Measurements from ENCODE around the gene TAS2R40.
"Not testable (repeated sequence)": the region's sequence is repeated elsewhere in the genome, so short reads cannot be mapped to it uniquely, and the experiment has no call there.

TAS2R40 gene

DNA sequence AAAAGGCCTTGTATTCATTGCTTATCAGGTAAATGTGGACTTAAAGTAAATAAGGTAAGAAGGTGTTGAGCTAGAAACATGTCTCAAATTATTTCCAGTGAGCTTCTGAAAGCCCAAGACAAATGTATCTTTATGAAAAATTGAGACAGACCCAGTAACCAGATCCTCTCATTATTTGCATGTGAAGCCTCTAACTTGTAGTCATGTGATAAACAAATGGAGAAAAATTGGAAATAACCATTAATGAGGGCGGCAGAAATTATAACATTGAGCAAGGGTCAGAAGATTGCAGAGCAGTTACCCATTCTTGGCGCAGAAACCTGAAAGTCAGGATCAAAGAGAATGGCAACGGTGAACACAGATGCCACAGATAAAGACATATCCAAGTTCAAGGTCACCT lies at the start of gene TAS2R40:
Gene TAS2R40, plus strand, starts transcription at position 301 of the 400 bp plus-strand sequence. Its CDS starts 42 bp downstream, at position 343.
- TF ChIP-seq, protein P1, sequence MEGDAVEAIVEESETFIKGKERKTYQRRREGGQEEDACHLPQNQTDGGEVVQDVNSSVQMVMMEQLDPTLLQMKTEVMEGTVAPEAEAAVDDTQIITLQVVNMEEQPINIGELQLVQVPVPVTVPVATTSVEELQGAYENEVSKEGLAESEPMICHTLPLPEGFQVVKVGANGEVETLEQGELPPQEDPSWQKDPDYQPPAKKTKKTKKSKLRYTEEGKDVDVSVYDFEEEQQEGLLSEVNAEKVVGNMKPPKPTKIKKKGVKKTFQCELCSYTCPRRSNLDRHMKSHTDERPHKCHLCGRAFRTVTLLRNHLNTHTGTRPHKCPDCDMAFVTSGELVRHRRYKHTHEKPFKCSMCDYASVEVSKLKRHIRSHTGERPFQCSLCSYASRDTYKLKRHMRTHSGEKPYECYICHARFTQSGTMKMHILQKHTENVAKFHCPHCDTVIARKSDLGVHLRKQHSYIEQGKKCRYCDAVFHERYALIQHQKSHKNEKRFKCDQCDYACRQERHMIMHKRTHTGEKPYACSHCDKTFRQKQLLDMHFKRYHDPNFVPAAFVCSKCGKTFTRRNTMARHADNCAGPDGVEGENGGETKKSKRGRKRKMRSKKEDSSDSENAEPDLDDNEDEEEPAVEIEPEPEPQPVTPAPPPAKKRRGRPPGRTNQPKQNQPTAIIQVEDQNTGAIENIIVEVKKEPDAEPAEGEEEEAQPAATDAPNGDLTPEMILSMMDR (conservative IDR thresholded peaks at IDR 0.05) = no peak
- no peak within 1 kb of the TSS for H3K27ac ChIP-seq

DNA sequence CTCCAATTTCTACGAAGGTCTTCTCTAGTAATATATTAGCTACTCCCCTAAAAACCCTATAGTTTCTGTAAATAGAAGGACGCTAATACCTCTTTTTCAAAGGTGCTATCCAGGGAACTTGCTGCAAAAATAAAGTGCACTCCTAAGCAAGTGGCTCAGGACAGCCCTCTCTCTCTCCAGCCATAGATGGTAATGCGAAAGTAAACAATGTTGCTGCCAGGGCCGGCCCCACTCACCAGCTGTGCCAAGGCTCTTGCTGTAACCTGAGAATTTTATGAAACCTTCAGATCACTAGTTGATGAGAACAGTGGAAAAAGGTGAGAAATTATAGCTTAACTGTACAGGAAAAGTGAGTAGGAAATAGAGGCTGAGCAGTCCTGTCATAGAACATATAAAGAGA lies 49.5 kb upstream of the TAS2R40 start:
- TF ChIP-seq, protein P1 (conservative IDR thresholded peaks at IDR 0.05) = no peak
- H3K27ac ChIP-seq = peak overlapping the region; percentile 46

DNA sequence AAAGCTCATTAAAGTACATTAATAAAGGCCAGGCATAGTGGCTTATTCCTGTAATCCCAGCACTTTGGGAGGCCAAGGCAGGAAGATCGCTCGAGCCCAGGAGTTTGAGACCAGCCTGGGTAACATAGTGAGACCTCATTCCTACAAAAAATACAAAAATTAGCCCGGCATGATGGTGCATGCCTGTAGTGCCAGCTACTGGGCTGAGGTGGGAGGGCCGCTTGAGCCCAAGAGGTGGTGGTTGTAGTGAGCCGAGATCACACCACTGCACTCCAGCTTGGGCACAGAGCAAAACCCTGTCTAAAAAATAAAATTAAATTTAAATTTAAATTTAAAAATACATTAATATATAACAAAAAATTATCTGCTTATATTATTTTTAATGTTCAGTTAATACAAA lies 45.7 kb upstream of the TAS2R40 start:
- H3K27ac ChIP-seq = no peak overlapping the region
- TF ChIP-seq, protein P1 (conservative IDR thresholded peaks at IDR 0.05) = no peak

DNA sequence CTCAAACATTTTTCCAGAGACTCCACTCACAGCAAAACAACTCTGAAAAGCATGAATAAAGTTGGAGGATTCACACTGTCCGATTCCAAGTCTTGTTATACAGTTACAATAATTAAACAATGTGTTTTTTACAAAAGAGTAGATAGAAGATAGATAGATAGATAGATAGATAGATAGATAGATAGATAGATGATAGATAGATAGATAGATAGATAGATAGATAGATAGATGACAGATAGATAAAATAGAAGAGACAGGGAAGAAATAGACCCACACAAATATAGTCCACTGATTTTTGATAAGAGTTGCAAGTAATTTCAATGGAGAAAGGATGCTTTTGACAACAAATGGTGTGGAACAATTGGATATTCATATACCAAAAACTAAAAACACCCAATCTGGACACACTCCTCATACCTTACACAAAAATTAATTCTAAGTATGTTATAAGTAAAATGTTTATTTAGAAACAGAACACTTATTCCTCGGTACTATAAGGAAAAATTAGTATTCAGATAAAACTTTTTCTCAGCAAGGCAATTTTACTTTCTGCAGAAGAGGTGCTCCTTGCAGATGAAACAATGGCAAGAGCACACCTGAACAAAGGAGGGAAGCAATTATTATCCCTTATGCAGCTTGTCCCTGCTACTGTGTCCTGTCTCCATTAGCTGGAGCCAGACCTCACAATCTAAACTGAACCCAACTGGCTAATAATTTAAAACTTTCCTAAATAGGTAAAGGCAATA lies 44.3 kb upstream of the TAS2R40 start:
- TF ChIP-seq, protein P1 (conservative IDR thresholded peaks at IDR 0.05) = no peak
- no peak overlapping the region for H3K27ac ChIP-seq

DNA sequence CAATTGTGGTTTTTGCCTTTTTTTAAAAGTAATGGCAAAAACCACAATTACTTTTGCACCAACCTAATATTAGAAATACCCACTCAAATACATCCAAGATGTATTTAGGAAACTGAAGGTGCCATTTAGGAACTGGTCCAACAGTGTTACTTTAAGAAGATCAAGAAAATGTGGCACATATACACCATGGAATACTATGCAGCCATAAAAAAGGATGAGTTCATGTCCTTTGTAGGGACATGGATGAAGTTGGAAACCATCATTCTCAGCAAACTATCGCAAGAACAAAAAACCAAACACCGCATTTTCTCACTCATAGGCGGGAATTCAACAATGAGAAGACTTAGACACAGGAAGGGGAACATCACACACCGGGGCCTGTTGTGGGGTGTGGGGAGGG lies 41.1 kb upstream of the TAS2R40 start:
- not testable (repeated sequence) for H3K27ac ChIP-seq

DNA sequence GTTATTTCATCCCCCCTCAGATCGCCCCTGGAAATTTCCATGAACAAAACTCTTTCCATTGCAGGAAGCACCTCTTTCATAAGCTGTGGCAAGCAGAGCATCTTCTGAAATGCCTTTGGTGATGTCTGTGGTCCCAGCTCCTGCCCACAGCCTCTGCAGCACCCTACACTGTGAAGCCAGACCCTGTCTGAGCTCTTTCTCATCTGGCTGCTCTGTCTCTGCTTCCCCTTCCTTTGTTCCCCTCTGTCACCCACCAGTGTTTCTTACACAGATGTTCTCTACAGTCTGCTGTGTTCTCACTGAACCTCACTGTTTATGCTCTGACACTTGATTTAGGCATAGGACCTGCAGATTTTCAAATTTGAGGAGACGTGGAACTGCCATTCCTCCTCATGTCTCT lies 40.5 kb upstream of the TAS2R40 start:
- TF ChIP-seq, protein P1 (conservative IDR thresholded peaks at IDR 0.05) = no peak
- H3K27ac ChIP-seq = no peak overlapping the region

DNA sequence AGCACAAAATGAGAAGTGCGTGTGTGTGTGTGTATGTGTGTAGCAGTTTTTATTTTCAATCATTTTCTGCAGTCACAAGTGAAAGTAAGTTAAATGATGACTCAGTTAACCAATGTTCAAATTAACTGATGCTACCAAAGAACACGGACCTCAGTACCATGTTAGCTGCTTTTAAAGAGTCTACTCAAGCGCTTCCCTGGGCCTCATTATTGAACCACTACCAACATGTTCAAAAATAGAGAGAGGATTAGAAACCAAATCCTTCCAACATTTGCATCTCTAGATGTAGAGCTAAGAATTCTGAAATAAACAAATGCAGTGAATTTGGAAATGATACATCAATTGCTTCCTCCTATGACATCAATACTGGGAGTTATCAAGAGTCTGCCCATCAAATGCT lies 38.8 kb upstream of the TAS2R40 start, which contains the start of gene TAS2R39:
Gene TAS2R39, plus strand, starts transcription at position 396 of the 400 bp plus-strand sequence. Its CDS starts 0 bp downstream, at position 396.
- TF ChIP-seq, protein P1 (conservative IDR thresholded peaks at IDR 0.05) = no peak

DNA sequence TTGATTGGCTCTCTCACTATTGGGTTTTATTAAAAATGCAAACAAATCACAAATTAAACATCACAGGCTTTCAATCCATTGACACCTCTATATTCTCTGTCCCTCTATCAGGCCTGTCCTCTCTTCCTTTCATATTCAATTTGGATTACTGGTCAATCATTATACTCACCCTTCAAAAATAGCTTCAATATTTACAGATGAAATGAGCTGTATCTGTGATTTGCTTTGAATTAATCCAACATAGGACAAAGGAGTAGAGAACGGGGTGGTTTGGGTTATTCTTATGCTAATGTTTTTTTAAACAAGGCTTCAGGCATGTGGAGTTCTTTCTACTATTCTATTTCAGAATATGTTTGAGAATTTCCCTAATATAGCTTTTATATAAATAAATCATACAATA lies 36.3 kb upstream of the TAS2R40 start:
- H3K27ac ChIP-seq = no peak overlapping the region
- TF ChIP-seq, protein P1 (conservative IDR thresholded peaks at IDR 0.05) = no peak

More for the DNA sequence above, 38.8 kb upstream of the TAS2R40 start, which contains the start of gene TAS2R39:
- no peak within 1 kb of the TSS for H3K27ac ChIP-seq

All from VCaP (cell line).